HCT116 (cell line): ENCODE results near the gene SRSF2. TPM values are rescaled to one million over a fixed set of nuclear protein-coding genes. Genes with fewer than 3 reads are reported as not detected.

ENCODE experiments used
- ATAC-seq: fragments of 200-7000 bp; cut with Tn5 transposase; 2 replicates; pipeline ENCODE4 v1.9.1; 2020; ENCODE audit warnings: mild to moderate bottlenecking, moderate library complexity
- BruUV-seq: library from RNA; stranded (reverse); fragments of 400-500 nt; replicated peaks from 2 replicates; lab custom pipeline; 2021; lab: Mats Ljungman, UMichigan
- CTCF ChIA-PET: fragments of 300-600 bp; sonication (Branson Sonifier 250); formaldehyde crosslinking; loops from one replicate; lab custom pipeline; 2021; ENCODE audit warnings: antibody characterized with exemption; lab: Charles Lee
- POLR2A ChIA-PET: fragments of 300-600, 350-600 bp; sonication (Branson Sonifier 250); formaldehyde crosslinking; loops from one replicate; lab custom pipeline; 2021; ENCODE audit warnings: antibody characterized with exemption; lab: Charles Lee
- RAD21 ChIA-PET, 2 experiments: fragments of 300-600 bp; sonication (Branson Sonifier 250); formaldehyde crosslinking; loops; one replicate each; lab custom pipeline; 2023; ENCODE audit warnings: low total read pairs in 2 of 2; ENCODE audit not compliant: uncharacterized antibody in 2 of 2, unreplicated experiment in 2 of 2, low non-redundant PET in 1 of 2; lab: Charles Lee
- DNase-seq: peaks from one replicate; pipeline ENCODE4 v3.0.0-alpha.2; 2010; ENCODE audit warnings: low read depth, low spot score
- H2AFZ ChIP-seq: fragments of 200-600 bp; shearing (Covaris generic), sonication (generic); 2 replicates; pipeline ENCODE4 v1.6.1; 2017; ENCODE audit warnings: low read depth, mixed run types, mixed read lengths, antibody characterized with exemption, low read length; ENCODE audit not compliant: poor library complexity, severe bottlenecking
- H3K27ac ChIP-seq: 2 replicates; pipeline ENCODE4 v1.5.1; 2012; ENCODE audit warnings: low read depth, low read length
- H3K27me3 ChIP-seq: fragments of 200-600 bp; sonication (generic); 2 replicates; pipeline ENCODE4 v1.6.1; 2016; ENCODE audit warnings: mixed run types, low read length, mixed read lengths; ENCODE audit not compliant: insufficient read depth
- H3K36me3 ChIP-seq, 2 experiments: fragments of 200-500 bp in 1 of 2; fragments of 200-600 bp in 1 of 2; sonication (Bioruptor generic) in 1 of 2; sonication (generic) in 1 of 2; 2 replicates each; pipeline versions ENCODE4 v1.5.1 to v1.6.1; 2014 to 2016; ENCODE audit warnings: low read length in 2 of 2, inconsistent platforms in 1 of 2, mixed read lengths in 1 of 2, mixed run types in 1 of 2; ENCODE audit not compliant: insufficient read depth in 2 of 2, control insufficient read depth in 1 of 2
- H3K4me1 ChIP-seq, 2 experiments: fragments of 200-600 bp in 1 of 2; sonication (generic) in 1 of 2; 2 replicates each; pipeline versions ENCODE4 v1.5.1 to v1.6.1; 2012 to 2017; ENCODE audit warnings: low read length in 2 of 2, inconsistent platforms in 1 of 2, mild to moderate bottlenecking in 1 of 2, mixed read lengths in 1 of 2, mixed run types in 1 of 2, moderate library complexity in 1 of 2; ENCODE audit not compliant: insufficient read depth in 2 of 2, control insufficient read depth in 1 of 2
- H3K4me2 ChIP-seq: fragments of 200-600 bp; sonication (generic); 2 replicates; pipeline ENCODE4 v1.6.1; 2017; ENCODE audit warnings: mixed run types, low read length, mixed read lengths
- H3K4me3 ChIP-seq, 2 experiments: fragments of 200-600 bp in 1 of 2; sonication (generic) in 1 of 2; replicated peaks in 1 of 2; 2 replicates each; pipeline ENCODE4 v1.5.1; 2011 to 2016; ENCODE audit warnings: low read length in 2 of 2, control low read depth in 1 of 2, low read depth in 1 of 2, mild to moderate bottlenecking in 1 of 2, mixed read lengths in 1 of 2, mixed run types in 1 of 2
- H3K79me2 ChIP-seq: fragments of 200-600 bp; sonication (generic); 2 replicates; pipeline ENCODE4 v1.6.1; 2017; ENCODE audit warnings: mild to moderate bottlenecking, mixed run types, low read length, moderate library complexity, mixed read lengths; ENCODE audit not compliant: insufficient read depth
- H3K9ac ChIP-seq: fragments of 200-600 bp; sonication (generic); 2 replicates; pipeline ENCODE4 v1.6.1; 2016; ENCODE audit warnings: low read length, mixed read lengths
- H3K9me2 ChIP-seq: fragments of 200-600 bp; sonication (generic), shearing (Covaris generic); 2 replicates; pipeline ENCODE4 v1.6.1; 2017; ENCODE audit warnings: mixed run types, mild to moderate bottlenecking, moderate library complexity; ENCODE audit not compliant: insufficient read depth
- H3K9me3 ChIP-seq, 2 experiments: fragments of 200-500 bp in 1 of 2; fragments of 200-600 bp in 1 of 2; sonication (Bioruptor generic) in 1 of 2; sonication (generic) in 1 of 2; 2 replicates each; pipeline ENCODE4 v1.6.1; 2014 to 2017; ENCODE audit warnings: low read length in 2 of 2, mixed read lengths in 2 of 2, inconsistent platforms in 1 of 2, low read depth in 1 of 2, mild to moderate bottlenecking in 1 of 2, mixed run types in 1 of 2, moderate library complexity in 1 of 2; ENCODE audit not compliant: control insufficient read depth in 1 of 2, insufficient read depth in 1 of 2
- H4K20me1 ChIP-seq: fragments of 200-600 bp; sonication (generic), shearing (Covaris generic); 2 replicates; pipeline ENCODE4 v1.6.1; 2017; ENCODE audit warnings: mixed run types, mild to moderate bottlenecking, moderate library complexity; ENCODE audit not compliant: insufficient read depth
- CBX3 ChIP-seq: IDR thresholded peaks from 2 replicates; pipeline ENCODE4 v1.6.1; 2012; ENCODE audit warnings: low read depth
- ELF1 ChIP-seq: IDR thresholded peaks from 2 replicates; pipeline ENCODE4 v1.6.1; 2012; ENCODE audit warnings: low read depth, borderline replicate concordance
- FOSL1 ChIP-seq: IDR thresholded peaks from 2 replicates; pipeline ENCODE4 v1.6.1; 2012; ENCODE audit warnings: low read depth
- POLR2A ChIP-seq: IDR thresholded peaks from 2 replicates; pipeline ENCODE4 v1.7.0; 2011; ENCODE audit warnings: borderline replicate concordance; ENCODE audit not compliant: insufficient read depth, insufficient read length; ENCODE audit errors: extremely low read depth
- POLR2AphosphoS5 ChIP-seq: IDR thresholded peaks from 2 replicates; pipeline ENCODE4 v1.6.1; 2011; ENCODE audit warnings: mild to moderate bottlenecking, low read depth, low read length, moderate library complexity
- RAD21 ChIP-seq: IDR thresholded peaks from 2 replicates; pipeline ENCODE4 v1.6.1; 2012; ENCODE audit warnings: low read depth, mild to moderate bottlenecking
- SIN3A ChIP-seq: IDR thresholded peaks from 2 replicates; pipeline ENCODE4 v1.6.1; 2012; ENCODE audit warnings: low read depth
- YY1 ChIP-seq: IDR thresholded peaks from 2 replicates; pipeline ENCODE4 v1.6.1; 2011; ENCODE audit warnings: low read length, low read depth, moderate library complexity, mild to moderate bottlenecking; ENCODE audit not compliant: insufficient replicate concordance; ENCODE audit errors: extremely low read depth
- ZBTB33 ChIP-seq: IDR thresholded peaks from 2 replicates; pipeline ENCODE4 v1.6.1; 2011; ENCODE audit warnings: mild to moderate bottlenecking, low read length, moderate library complexity; ENCODE audit not compliant: insufficient replicate concordance; ENCODE audit errors: extremely low read depth
- intact Hi-C: fragments of 100-400 bp; cut with micrococcal nuclease; formaldehyde crosslinking; loops from 2 replicates; pipeline ENCODE4 v1.10.0; 2022
- microRNA counts: library from miRNA; unstranded; fragments of <30 nt; microRNA quantifications from one replicate; lab custom pipeline; 2015
- microRNA-seq: library from miRNA; unstranded; fragments of <30 nt; microRNA quantifications from one replicate; pipeline ENCODE4, GENCODE V29; 2016; ENCODE audit warnings: borderline number of aligned reads
- total RNA-seq: library from RNA; stranded (reverse); gene quantifications from one replicate; pipeline ENCODE4 v1.2.1, GENCODE V29; 2021; ENCODE audit not compliant: unreplicated experiment

Gene SRSF2
- total RNA-seq, 1 experiment from 2014 or later: 422 TPM

DNA sequence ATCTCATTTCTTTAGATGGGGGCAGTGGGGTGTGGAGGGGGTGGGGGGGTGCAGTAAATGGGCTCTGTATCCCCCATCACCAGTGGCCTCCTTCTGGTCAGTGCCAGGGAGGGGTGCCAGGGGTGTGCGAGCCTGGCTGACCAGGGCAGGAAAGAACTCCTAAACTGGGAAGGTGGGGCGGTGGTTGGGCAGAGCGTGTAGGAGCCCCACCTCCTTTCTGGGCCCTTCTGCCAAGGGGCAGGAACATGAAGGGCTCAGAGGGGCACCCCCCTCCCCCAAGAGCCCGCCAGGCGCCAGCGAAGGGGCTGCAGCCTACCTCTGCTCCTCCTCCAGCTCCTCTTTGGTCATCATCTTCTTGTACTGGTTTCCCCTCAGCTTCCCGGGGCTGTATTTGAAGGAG is 52.4 kb downstream of the SRSF2 start:
- no peak overlapping the region for H3K9ac ChIP-seq
- H3K4me1 ChIP-seq: peaks cover 22 to 24% of the 10 kb centered on the region in 2 experiments
- BruUV-seq: no TSS peak
- no peak overlapping the region for H2AFZ ChIP-seq
- ChIA-PET CTCF (interaction anchor here (1.8 kb wide), 1 partner anchor 13 kb away, joined by 5 read pairs; no protein-coding TSS in a partner anchor), RAD21 (no interaction called here), POLR2A (interaction anchor here (1.9 kb wide), 1 partner anchor 127 kb away, joined by 4 read pairs; no protein-coding TSS in a partner anchor)
- H3K9me2 ChIP-seq: no peaks in the 10 kb centered on the region
- TF ChIP-seq POLR2AphosphoS5 (no peak), ELF1 (no peak), SIN3A (no peak), YY1 (no peak), ZBTB33 (no peak), FOSL1 (no peak), CBX3 (no peak), RAD21 (no peak), POLR2A (no peak)
- H3K9me3 ChIP-seq: no peaks in the 10 kb centered on the region
- no peak overlapping the region for H3K4me2 ChIP-seq
- intact Hi-C loops: no loop called here
- no peak overlapping the region for H3K27ac ChIP-seq
- no peak overlapping the region for H3K4me3 ChIP-seq
- ATAC-seq: no peak
- H3K79me2 ChIP-seq: no peaks in the 10 kb centered on the region
- H4K20me1 ChIP-seq: no peaks in the 10 kb centered on the region
- DNase-seq: no peak
- peaks cover 0 to 2% of the 10 kb centered on the region in 2 experiments; a peak in 1 of 4 replicates for H3K36me3 ChIP-seq
- H3K27me3 ChIP-seq: no peaks in the 10 kb centered on the region

MicroRNAs encoded within 50 kb of the gene (microRNA counts, 767-probe panel; counts per million panel counts)
- not detected for microRNA hsa-miR-636 (lab: Ali Mortazavi, UCI)

Small RNAs within 50 kb of the gene (microRNA-seq; reads per million reads assigned to microRNA genes)
- gene MIR636: 2.8 reads per million

Other genes starting within 250 kb of the SRSF2 start
- 61.1 TPM for gene RHBDF2, start 235.9 kb downstream of the SRSF2 start, total RNA-seq
- 0.66 TPM for gene CYGB, start 199.6 kb downstream of the SRSF2 start, total RNA-seq
- not detected for gene PRCD, start 197.3 kb downstream of the SRSF2 start, total RNA-seq
- gene ST6GALNAC2, start 151.5 kb downstream of the SRSF2 start, total RNA-seq: 14.7 TPM
- gene ST6GALNAC1, start 93.6 kb downstream of the SRSF2 start, total RNA-seq: not detected
- 57.1 TPM for gene MXRA7, start 26.4 kb downstream of the SRSF2 start, total RNA-seq
- 47.6 TPM for gene JMJD6, start 10.7 kb downstream of the SRSF2 start, total RNA-seq
- gene METTL23, start 10.5 kb downstream of the SRSF2 start, total RNA-seq: 57.8 TPM
- 24.9 TPM for gene MFSD11, start 788 bp upstream of the SRSF2 start, total RNA-seq
- gene MGAT5B, start 131.1 kb upstream of the SRSF2 start, total RNA-seq: 4.4 TPM